OCI-M2 (cell line): ENCODE results near the gene DHRS3.
"Not testable (repeated sequence)": the region's sequence is repeated elsewhere in the genome, so short reads cannot be mapped to it uniquely, and the experiment has no call there.

ENCODE experiments used
- DNase-seq: peaks from one replicate; lab custom pipeline; 2025; ENCODE audit not compliant: unreplicated experiment; lab: John Stamatoyannopoulos, UW

The DHRS3 gene

GRCh38 chr1:12578860-12579422, 39.1 kb downstream of the DHRS3 start:
- DNase-seq = no peak

GRCh38 chr1:12577020-12577419, 41.0 kb downstream of the DHRS3 start:
- DNase-seq = no peak

GRCh38 chr1:12574757-12575139, 43.3 kb downstream of the DHRS3 start:
- no peak for DNase-seq

GRCh38 chr1:12573015-12573825, 44.8 kb downstream of the DHRS3 start:
- DNase-seq = no peak

GRCh38 chr1:12572522-12572921, 45.5 kb downstream of the DHRS3 start:
- DNase-seq = no peak

GRCh38 chr1:12570291-12570690, 47.7 kb downstream of the DHRS3 start:
- DNase-seq = no peak

- DNase-seq = no peak
Observed at GRCh38 chr1:12568009-12568767, 49.8 kb downstream of the DHRS3 start.

GRCh38 chr1:12567288-12567819, 50.7 kb downstream of the DHRS3 start:
- DNase-seq = no peak

GRCh38 chr1:12566484-12567287, 51.3 kb downstream of the DHRS3 start:
- DNase-seq = no peak

- DNase-seq = no peak
Observed at GRCh38 chr1:12565966-12566352, 52.1 kb downstream of the DHRS3 start.

- DNase-seq = no peak
Observed at GRCh38 chr1:12565094-12565965, 52.7 kb downstream of the DHRS3 start.

GRCh38 chr1:12564251-12564650, 53.8 kb downstream of the DHRS3 start:
- DNase-seq = not testable (repeated sequence)

GRCh38 chr1:12562955-12563576, 54.9 kb downstream of the DHRS3 start:
- no peak for DNase-seq

- no peak for DNase-seq
Observed at GRCh38 chr1:12561121-12561520, 56.9 kb downstream of the DHRS3 start.

GRCh38 chr1:12556957-12557935, 60.8 kb downstream of the DHRS3 start:
- DNase-seq = no peak

- DNase-seq = no peak
Observed at GRCh38 chr1:12556368-12556930, 61.6 kb downstream of the DHRS3 start.

- no peak for DNase-seq
Observed at GRCh38 chr1:12555411-12556367, 62.3 kb downstream of the DHRS3 start.
